Fibroblast of skin of scalp (primary cell): ENCODE results near the gene ZNF683.
"Not testable (repeated sequence)": the region's sequence is repeated elsewhere in the genome, so short reads cannot be mapped to it uniquely, and the experiment has no call there.

ENCODE experiments used
- DNase-seq: peaks from one replicate; pipeline ENCODE4 v3.0.0-alpha.2; 2013

ZNF683 gene

GRCh38 chr1:26335774-26336476 lies 36.6 kb downstream of the ZNF683 start:
- no peak for DNase-seq

GRCh38 chr1:26333312-26333711 lies 39.2 kb downstream of the ZNF683 start:
- DNase-seq = not testable (repeated sequence)

GRCh38 chr1:26330276-26330675 lies 42.3 kb downstream of the ZNF683 start:
- no peak for DNase-seq

GRCh38 chr1:26329380-26329779 lies 43.2 kb downstream of the ZNF683 start:
- DNase-seq = not testable (repeated sequence)

GRCh38 chr1:26328597-26328996 lies 44.0 kb downstream of the ZNF683 start:
- DNase-seq = no peak

GRCh38 chr1:26327956-26328362 lies 44.6 kb downstream of the ZNF683 start:
- DNase-seq = no peak

GRCh38 chr1:26324550-26324949 lies 48.0 kb downstream of the ZNF683 start:
- DNase-seq = no peak

- no peak for DNase-seq
Measured at GRCh38 chr1:26323382-26323781, 49.2 kb downstream of the ZNF683 start.

GRCh38 chr1:26322042-26322331 lies 50.6 kb downstream of the ZNF683 start:
- DNase-seq = no peak

- peak; percentile 83 for DNase-seq
Measured at GRCh38 chr1:26321315-26322041, 51.1 kb downstream of the ZNF683 start.

- no peak for DNase-seq
Measured at GRCh38 chr1:26320896-26321295, 51.7 kb downstream of the ZNF683 start.

GRCh38 chr1:26318338-26319064 lies 54.0 kb downstream of the ZNF683 start:
- DNase-seq = no peak

GRCh38 chr1:26317612-26318337 lies 54.8 kb downstream of the ZNF683 start, which contains the start of gene CD52:
Gene CD52, plus strand, starts transcription at chr1:26317958. Its CDS starts 60 bp downstream, at chr1:26318018.
- DNase-seq = no peak

GRCh38 chr1:26317146-26317545 lies 55.4 kb downstream of the ZNF683 start:
- DNase-seq = no peak

- no peak for DNase-seq
Measured at GRCh38 chr1:26315874-26316850, 56.4 kb downstream of the ZNF683 start.

GRCh38 chr1:26314501-26314900 lies 58.0 kb downstream of the ZNF683 start:
- DNase-seq = no peak
